ENCODE results near the gene SERP2.

Gene SERP2

GRCh38 chr13:44336934-44337333, 36.7 kb upstream of the SERP2 start:
- H2BK15ac ChIP-seq (ENCODE audit: low read length), result no peak overlapping the region
- H3K79me1 ChIP-seq (ENCODE audit: low read depth, low read length), result no peaks in the 10 kb centered on the region
- H3K4me2 ChIP-seq (ENCODE audit: insufficient read depth, low read length, poor library complexity, severe bottlenecking), result no peak overlapping the region
- H2AFZ ChIP-seq (ENCODE audit: low read length), result no peak overlapping the region
- H3K4me1 ChIP-seq (ENCODE audit: control insufficient read depth in 2 of 2, insufficient read depth in 1 of 2, low read depth in 1 of 2, low read length in 2 of 2), result peaks cover 4 to 5% of the 10 kb centered on the region in 2 donors
- H3K27me3 ChIP-seq (ENCODE audit: control insufficient read depth in 3 of 3, insufficient read depth in 3 of 3, low read depth in 1 of 3, low read length in 3 of 3), result no peaks in the 10 kb centered on the region
- no peak overlapping the region for H3K23ac ChIP-seq (ENCODE audit: low read depth, low read length, poor library complexity)
- H3K9ac ChIP-seq (ENCODE audit: low read depth, low read length, poor library complexity), result no peak overlapping the region
- no peaks in the 10 kb centered on the region for H3K36me3 ChIP-seq (replicated peaks in 1 of 2; ENCODE audit: control insufficient read depth in 2 of 2, insufficient read depth in 2 of 2, low read length in 2 of 2)
- no CpG with 5 or more reads among the region's 4 CpGs for WGBS, 2 donors (ENCODE audit: extremely low coverage in 2 of 2, insufficient read length in 2 of 2, insufficient replicate concordance in 1 of 2)
- H4K91ac ChIP-seq (ENCODE audit: low read depth, low read length, poor library complexity), result no peak overlapping the region
- no peak overlapping the region for H2BK120ac ChIP-seq (ENCODE audit: low read depth, low read length)
- H4K8ac ChIP-seq (ENCODE audit: low read depth, low read length), result no peak overlapping the region
- H3K4me3 ChIP-seq (ENCODE audit: low read length in 2 of 2), result no peak overlapping the region
- H3K27ac ChIP-seq (replicated peaks; ENCODE audit: low read length), result no peak overlapping the region
- no peaks in the 10 kb centered on the region for H3K9me3 ChIP-seq (replicated peaks in 1 of 2; ENCODE audit: control insufficient read depth in 2 of 2, insufficient read depth in 1 of 2, low read depth in 1 of 2, low read length in 2 of 2)
- no peak overlapping the region for H2AK5ac ChIP-seq (ENCODE audit: low read depth, low read length)
- no peak overlapping the region for H2BK12ac ChIP-seq (ENCODE audit: low read length)
- no peak for DNase-seq (ENCODE audit: low spot score)
- H2BK5ac ChIP-seq (ENCODE audit: low read length), result no peak overlapping the region
- H3K4ac ChIP-seq (ENCODE audit: low read length), result no peak overlapping the region
- no peak overlapping the region for H3K14ac ChIP-seq (ENCODE audit: low read length)
- H3K18ac ChIP-seq (ENCODE audit: low read length), result no peak overlapping the region

- Histone ChIP-seq H3K9me3 (replicated peaks in 1 of 2; ENCODE audit: control insufficient read depth in 2 of 2, insufficient read depth in 1 of 2, low read depth in 1 of 2, low read length in 2 of 2) (no peaks in the 10 kb centered on the region), H4K8ac (ENCODE audit: low read depth, low read length) (no peak overlapping the region), H3K4ac (ENCODE audit: low read length) (no peak overlapping the region), H2AK5ac (ENCODE audit: low read depth, low read length) (no peak overlapping the region), H3K18ac (ENCODE audit: low read length) (no peak overlapping the region), H3K9ac (ENCODE audit: low read depth, low read length, poor library complexity) (no peak overlapping the region), H2BK120ac (ENCODE audit: low read depth, low read length) (no peak overlapping the region), H3K27ac (replicated peaks; ENCODE audit: low read length) (no peak overlapping the region), H2BK15ac (ENCODE audit: low read length) (no peak overlapping the region), H3K36me3 (replicated peaks in 1 of 2; ENCODE audit: control insufficient read depth in 2 of 2, insufficient read depth in 2 of 2, low read length in 2 of 2) (no peaks in the 10 kb centered on the region), H2BK5ac (ENCODE audit: low read length) (no peak overlapping the region), H3K23ac (ENCODE audit: low read depth, low read length, poor library complexity) (no peak overlapping the region), H3K4me3 (ENCODE audit: low read length in 2 of 2) (no peak overlapping the region), H3K14ac (ENCODE audit: low read length) (no peak overlapping the region), H2AFZ (ENCODE audit: low read length) (no peak overlapping the region), H3K4me1 (ENCODE audit: control insufficient read depth in 2 of 2, insufficient read depth in 1 of 2, low read depth in 1 of 2, low read length in 2 of 2) (peaks cover 0 to 1% of the 10 kb centered on the region in 2 donors), H3K27me3 (ENCODE audit: control insufficient read depth in 3 of 3, insufficient read depth in 3 of 3, low read depth in 1 of 3, low read length in 3 of 3) (no peaks in the 10 kb centered on the region), H4K91ac (ENCODE audit: low read depth, low read length, poor library complexity) (no peak overlapping the region), H2BK12ac (ENCODE audit: low read length) (no peak overlapping the region), H3K79me1 (ENCODE audit: low read depth, low read length) (no peaks in the 10 kb centered on the region), H3K4me2 (ENCODE audit: insufficient read depth, low read length, poor library complexity, severe bottlenecking) (no peak overlapping the region)
- no peak for DNase-seq (ENCODE audit: low spot score)
- no CpG with 5 or more reads among the region's 4 CpGs for WGBS, 2 donors (ENCODE audit: extremely low coverage in 2 of 2, insufficient read length in 2 of 2, insufficient replicate concordance in 1 of 2)
Observed at GRCh38 chr13:44337581-44337980, 36.0 kb upstream of the SERP2 start.

GRCh38 chr13:44340508-44340907, 33.1 kb upstream of the SERP2 start:
- H3K27ac ChIP-seq (replicated peaks; ENCODE audit: low read length), result no peak overlapping the region
- no peak overlapping the region for H3K4me2 ChIP-seq (ENCODE audit: insufficient read depth, low read length, poor library complexity, severe bottlenecking)
- no peak overlapping the region for H3K18ac ChIP-seq (ENCODE audit: low read length)
- H2AK5ac ChIP-seq (ENCODE audit: low read depth, low read length), result no peak overlapping the region
- H2AFZ ChIP-seq (ENCODE audit: low read length), result no peak overlapping the region
- H4K8ac ChIP-seq (ENCODE audit: low read depth, low read length), result no peak overlapping the region
- H3K27me3 ChIP-seq (ENCODE audit: control insufficient read depth in 3 of 3, insufficient read depth in 3 of 3, low read depth in 1 of 3, low read length in 3 of 3), result no peaks in the 10 kb centered on the region
- no peaks in the 10 kb centered on the region for H3K79me1 ChIP-seq (ENCODE audit: low read depth, low read length)
- no peak overlapping the region for H3K23ac ChIP-seq (ENCODE audit: low read depth, low read length, poor library complexity)
- no peaks in the 10 kb centered on the region for H3K36me3 ChIP-seq (replicated peaks in 1 of 2; ENCODE audit: control insufficient read depth in 2 of 2, insufficient read depth in 2 of 2, low read length in 2 of 2)
- H3K4ac ChIP-seq (ENCODE audit: low read length), result no peak overlapping the region
- H2BK15ac ChIP-seq (ENCODE audit: low read length), result no peak overlapping the region
- DNase-seq (ENCODE audit: low spot score), result no peak
- H4K91ac ChIP-seq (ENCODE audit: low read depth, low read length, poor library complexity), result no peak overlapping the region
- no peak overlapping the region for H3K9ac ChIP-seq (ENCODE audit: low read depth, low read length, poor library complexity)
- H2BK12ac ChIP-seq (ENCODE audit: low read length), result no peak overlapping the region
- no peak overlapping the region for H2BK120ac ChIP-seq (ENCODE audit: low read depth, low read length)
- no peak overlapping the region for H3K4me3 ChIP-seq (ENCODE audit: low read length in 2 of 2)
- H3K14ac ChIP-seq (ENCODE audit: low read length), result no peak overlapping the region
- peaks cover 0 to 1% of the 10 kb centered on the region in 2 donors for H3K4me1 ChIP-seq (ENCODE audit: control insufficient read depth in 2 of 2, insufficient read depth in 1 of 2, low read depth in 1 of 2, low read length in 2 of 2)
- WGBS, 2 donors (ENCODE audit: extremely low coverage in 2 of 2, insufficient read length in 2 of 2, insufficient replicate concordance in 1 of 2), result no CpG with 5 or more reads among the region's 2 CpGs
- no peak overlapping the region for H2BK5ac ChIP-seq (ENCODE audit: low read length)
- H3K9me3 ChIP-seq (replicated peaks in 1 of 2; ENCODE audit: control insufficient read depth in 2 of 2, insufficient read depth in 1 of 2, low read depth in 1 of 2, low read length in 2 of 2), result no peaks in the 10 kb centered on the region

DNA sequence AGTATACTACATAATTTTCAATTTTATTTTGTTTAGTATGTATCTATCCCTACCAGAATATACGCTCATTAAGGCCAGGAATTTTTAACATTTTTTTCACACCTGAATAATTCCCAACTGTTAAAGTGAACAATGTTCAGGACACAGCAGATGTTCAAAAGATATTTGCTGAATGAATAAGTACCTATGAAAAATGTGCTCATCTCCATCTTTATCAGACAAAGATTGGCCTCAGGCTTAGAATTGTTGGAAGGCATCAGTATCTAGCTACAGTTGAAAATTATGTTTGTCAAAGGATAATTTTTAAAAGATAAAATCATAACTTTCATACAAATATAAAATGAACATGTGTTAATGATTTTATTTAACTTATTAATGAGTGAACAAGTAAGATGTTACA, 30.9 kb upstream of the SERP2 start:
- no peaks in the 10 kb centered on the region for H3K36me3 ChIP-seq (replicated peaks in 1 of 2; ENCODE audit: control insufficient read depth in 2 of 2, insufficient read depth in 2 of 2, low read length in 2 of 2)
- no peaks in the 10 kb centered on the region for H3K27me3 ChIP-seq (ENCODE audit: control insufficient read depth in 3 of 3, insufficient read depth in 3 of 3, low read depth in 1 of 3, low read length in 3 of 3)
- H2BK12ac ChIP-seq (ENCODE audit: low read length), result no peak overlapping the region
- H2BK5ac ChIP-seq (ENCODE audit: low read length), result no peak overlapping the region
- no CpG with 5 or more reads among the region's 1 CpG for WGBS, 2 donors (ENCODE audit: extremely low coverage in 2 of 2, insufficient read length in 2 of 2, insufficient replicate concordance in 1 of 2)
- no peak overlapping the region for H3K14ac ChIP-seq (ENCODE audit: low read length)
- no peaks in the 10 kb centered on the region for H3K4me1 ChIP-seq (ENCODE audit: control insufficient read depth in 2 of 2, insufficient read depth in 1 of 2, low read depth in 1 of 2, low read length in 2 of 2)
- no peaks in the 10 kb centered on the region for H3K9me3 ChIP-seq (replicated peaks in 1 of 2; ENCODE audit: control insufficient read depth in 2 of 2, insufficient read depth in 1 of 2, low read depth in 1 of 2, low read length in 2 of 2)
- H4K8ac ChIP-seq (ENCODE audit: low read depth, low read length), result no peak overlapping the region
- H2AK5ac ChIP-seq (ENCODE audit: low read depth, low read length), result no peak overlapping the region
- no peak overlapping the region for H3K18ac ChIP-seq (ENCODE audit: low read length)
- DNase-seq (ENCODE audit: low spot score), result no peak
- H2BK120ac ChIP-seq (ENCODE audit: low read depth, low read length), result no peak overlapping the region
- H2AFZ ChIP-seq (ENCODE audit: low read length), result no peak overlapping the region
- H2BK15ac ChIP-seq (ENCODE audit: low read length), result no peak overlapping the region
- H4K91ac ChIP-seq (ENCODE audit: low read depth, low read length, poor library complexity), result no peak overlapping the region
- no peak overlapping the region for H3K4ac ChIP-seq (ENCODE audit: low read length)
- no peak overlapping the region for H3K27ac ChIP-seq (replicated peaks; ENCODE audit: low read length)
- H3K23ac ChIP-seq (ENCODE audit: low read depth, low read length, poor library complexity), result no peak overlapping the region
- no peaks in the 10 kb centered on the region for H3K79me1 ChIP-seq (ENCODE audit: low read depth, low read length)
- no peak overlapping the region for H3K9ac ChIP-seq (ENCODE audit: low read depth, low read length, poor library complexity)
- H3K4me2 ChIP-seq (ENCODE audit: insufficient read depth, low read length, poor library complexity, severe bottlenecking), result no peak overlapping the region
- H3K4me3 ChIP-seq (ENCODE audit: low read length in 2 of 2), result no peak overlapping the region

All from neuronal stem cell (in vitro differentiated cells).